NT2/D1 (cell line): ENCODE data around the gene FBXL13.

Source experiments
- SUZ12 ChIP-seq: IDR thresholded peaks from 2 replicates; pipeline ENCODE4 v1.6.1; 2011; ENCODE audit not compliant: insufficient read length, insufficient read depth; ENCODE audit errors: extremely low read depth
- YY1 ChIP-seq: IDR thresholded peaks from 2 replicates; pipeline ENCODE4 v1.6.1; 2011; ENCODE audit not compliant: insufficient read length, insufficient read depth
- ZNF274 ChIP-seq: IDR thresholded peaks from 2 replicates; pipeline ENCODE4 v1.6.1; 2011; ENCODE audit warnings: mild to moderate bottlenecking, low read depth, low read length

DNA sequence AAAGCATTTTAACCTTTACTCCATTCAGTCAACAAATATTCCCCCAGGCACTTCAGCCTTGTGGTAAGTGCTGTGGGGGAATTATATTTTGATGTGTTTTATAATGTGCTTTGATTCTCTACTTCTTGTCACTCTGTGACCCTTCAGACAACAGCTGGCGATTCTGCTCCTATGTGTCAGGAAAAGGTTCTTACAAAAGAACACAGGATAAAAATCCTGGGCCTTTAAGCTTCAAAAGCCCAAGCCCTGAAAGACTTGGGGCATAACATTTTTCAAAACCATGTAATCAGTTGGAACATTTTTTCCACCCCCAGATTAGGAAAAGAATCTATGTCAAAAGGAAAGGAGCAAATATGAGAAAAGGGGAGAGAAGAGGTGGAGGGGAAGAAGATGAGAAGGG, 199.6 kb downstream of the FBXL13 start:
- TF ChIP-seq ZNF274, result no peak
- no peak for TF ChIP-seq SUZ12
- no peak for TF ChIP-seq YY1
